GM12878 (cell line): ENCODE results near the gene SSH3. TPM values are rescaled to one million over a fixed set of nuclear protein-coding genes. Genes with fewer than 3 reads are reported as not detected.

ENCODE experiments used
- ATAC-seq: fragments of 200-7000 bp; cut with Tn5 transposase; 3 replicates; pipeline ENCODE4 v1.9.1; 2020; ENCODE audit warnings: mild to moderate bottlenecking, moderate library complexity
- BruUV-seq: library from RNA; stranded (reverse); fragments of 400-500 nt; replicated peaks from 2 replicates; lab custom pipeline; 2021; lab: Mats Ljungman, UMichigan
- CTCF ChIA-PET: fragments of 300-600 bp; sonication (Branson Sonifier 250); formaldehyde crosslinking; extraction: SDS; loops from one replicate; lab custom pipeline; 2021; ENCODE audit warnings: inconsistent platforms; lab: Yijun Ruan, JAX
- POLR2A ChIA-PET: fragments of 350-600 bp; formaldehyde crosslinking; extraction: SDS; loops from one replicate; lab custom pipeline; 2021; ENCODE audit warnings: inconsistent platforms; lab: Charles Lee
- RAD21 ChIA-PET: fragments of 300-600 bp; sonication (Branson Sonifier 250); formaldehyde crosslinking; loops from one replicate; lab custom pipeline; 2023; ENCODE audit warnings: antibody characterized with exemption; ENCODE audit not compliant: unreplicated experiment; lab: Charles Lee
- SMC1A ChIA-PET: fragments of 300-600 bp; sonication (Branson Sonifier 250); formaldehyde crosslinking; loops from one replicate; lab custom pipeline; 2023; ENCODE audit not compliant: unreplicated experiment, uncharacterized antibody; lab: Charles Lee
- DNase-seq: peaks from one replicate; pipeline ENCODE4 v3.0.0-alpha.2; 2011; ENCODE audit warnings: low read depth, low spot score
- FAIRE-seq: peaks from 3 replicates; lab custom pipeline; 2011; peaks lifted over from hg19 to GRCh38; lab: Jason Lieb, UNC
- H2AFZ ChIP-seq: 2 replicates; pipeline ENCODE4 v1.6.0; 2011; ENCODE audit warnings: low read depth, low read length, control low read depth; ENCODE audit not compliant: control insufficient read depth
- H3K27ac ChIP-seq: 2 replicates; pipeline ENCODE4 v1.5.1; 2011; ENCODE audit warnings: control low read depth; ENCODE audit not compliant: control insufficient read depth, insufficient read depth
- H3K27me3 ChIP-seq, 2 experiments: replicated peaks in 1 of 2; 2 replicates each; pipeline versions ENCODE4 v1.6.0 to v1.6.1; 2011; ENCODE audit warnings: low read length in 1 of 2; ENCODE audit not compliant: control insufficient read depth in 2 of 2, insufficient read depth in 2 of 2
- H3K36me3 ChIP-seq, 2 experiments: 2 replicates each; pipeline ENCODE4 v1.5.1; 2011; ENCODE audit warnings: low read length in 1 of 2; ENCODE audit not compliant: control insufficient read depth in 2 of 2, insufficient read depth in 2 of 2
- H3K4me1 ChIP-seq: 2 replicates; pipeline ENCODE4 v1.6.1; 2011; ENCODE audit warnings: mild to moderate bottlenecking, low read length, moderate library complexity, mixed read lengths; ENCODE audit not compliant: control insufficient read depth, insufficient read depth
- H3K4me2 ChIP-seq: 2 replicates; pipeline ENCODE4 v1.6.0; 2011; ENCODE audit warnings: control low read depth; ENCODE audit not compliant: control insufficient read depth, insufficient read depth
- H3K4me3 ChIP-seq: fragments of 200-600 bp; sonication (generic); 2 replicates; pipeline ENCODE4 v1.5.1; 2016
- H3K79me2 ChIP-seq: 2 replicates; pipeline ENCODE4 v1.6.0; 2011; ENCODE audit warnings: low read length; ENCODE audit not compliant: control insufficient read depth, insufficient read depth
- H3K9ac ChIP-seq: 2 replicates; pipeline ENCODE4 v1.8.0; 2011; ENCODE audit warnings: low read length, control low read depth, mixed read lengths; ENCODE audit not compliant: control insufficient read depth, insufficient read depth
- H3K9me3 ChIP-seq: replicated peaks from 3 replicates; pipeline ENCODE4 v1.5.1; 2011; ENCODE audit warnings: mild to moderate bottlenecking, low read length; ENCODE audit not compliant: control insufficient read depth, insufficient read depth
- H4K20me1 ChIP-seq: 2 replicates; pipeline ENCODE4 v1.6.0; 2011; ENCODE audit not compliant: control insufficient read depth, insufficient read depth
- GATAD2B ChIP-seq: fragments of 450-650 bp; conservative IDR thresholded peaks from 2 replicates; pipeline ENCODE4 v1.6.1; 2017; ENCODE audit warnings: low read depth, mild to moderate bottlenecking, moderate library complexity
- KAT2A ChIP-seq: conservative IDR thresholded peaks from 2 replicates; pipeline ENCODE4 v1.6.1; 2011; ENCODE audit warnings: low read depth, low read length; ENCODE audit not compliant: control insufficient read depth
- POLR2A ChIP-seq: IDR thresholded peaks from 2 replicates; pipeline ENCODE4 v1.6.1; 2011; ENCODE audit warnings: low read depth, mild to moderate bottlenecking, low read length
- whole genome bisulfite sequencing: methylation state at CpG from one replicate; pipeline ENCODE4 v1.1.6; 2016; ENCODE audit warnings: low lambda C conversion rate; ENCODE audit not compliant: insufficient replicate concordance, insufficient coverage; ENCODE audit errors: missing lambda C conversion rate; 5-methylcytosine and 5-hydroxymethylcytosine counted together
- in situ Hi-C: fragments of 300-500 bp; cut with MboI; formaldehyde crosslinking; loops from 9 replicates; pipeline ENCODE4 v1.14.3; 2018; ENCODE audit warnings: mixed read lengths
- intact Hi-C: fragments of 100-400 bp; cut with micrococcal nuclease; formaldehyde crosslinking; loops from one replicate; pipeline ENCODE4 v1.14.2; 2022; ENCODE audit not compliant: unreplicated experiment
- polyA plus RNA-seq, 11 experiments: library from polyadenylated mRNA; depleted of rRNA in 4 of 11; unstranded in 6 of 11; stranded (reverse) in 5 of 11; fragments of >200 nt; fragmentation: Nextera tagmentation in 4 of 11; fragmentation: Illumina TruSeq in 1 of 11; extraction: Ambion mirVana in 4 of 11; extraction: Trizol in 1 of 11; gene quantifications; 1 replicate in 1 of 11; 2 replicates in 10 of 11; pipeline versions ENCODE4 v1.2.1 to v1.2.3, GENCODE V29; 2011 to 2016; ENCODE audit warnings: inconsistent platforms in 2 of 11, missing spikeins in 2 of 11, low read depth in 1 of 11
- total RNA-seq, 4 experiments: library from RNA; depleted of rRNA in 3 of 4; stranded (reverse); fragments of >200 nt in 3 of 4; fragmentation: Illumina TruSeq in 1 of 4; extraction: Trizol in 1 of 4; gene quantifications; 2 replicates each; pipeline versions ENCODE4 v1.2.1 to v1.2.3, GENCODE V29; 2013 to 2021
- TF ChIP-seq, protein P1 (sequence below), 3 experiments: IDR thresholded peaks in 2 of 3; conservative IDR thresholded peaks in 1 of 3; 2 replicates each; pipeline ENCODE4 v1.5.1; 2011; ENCODE audit warnings: low read depth in 3 of 3, low read length in 3 of 3, mild to moderate bottlenecking in 3 of 3, control low read depth in 2 of 3, moderate library complexity in 2 of 3, inconsistent platforms in 1 of 3, mixed read lengths in 1 of 3; ENCODE audit not compliant: control insufficient read depth in 2 of 3, insufficient read depth in 1 of 3; ENCODE audit errors: extremely low read depth in 1 of 3

SSH3 gene
- total and polyA plus RNA-seq, 10 of the 15 experiments (the other 5 are each of a cell fraction or from before 2014, with no cell fraction given): 0.05 to 0.83 (median 0.28) TPM; not detected in 3

DNA sequence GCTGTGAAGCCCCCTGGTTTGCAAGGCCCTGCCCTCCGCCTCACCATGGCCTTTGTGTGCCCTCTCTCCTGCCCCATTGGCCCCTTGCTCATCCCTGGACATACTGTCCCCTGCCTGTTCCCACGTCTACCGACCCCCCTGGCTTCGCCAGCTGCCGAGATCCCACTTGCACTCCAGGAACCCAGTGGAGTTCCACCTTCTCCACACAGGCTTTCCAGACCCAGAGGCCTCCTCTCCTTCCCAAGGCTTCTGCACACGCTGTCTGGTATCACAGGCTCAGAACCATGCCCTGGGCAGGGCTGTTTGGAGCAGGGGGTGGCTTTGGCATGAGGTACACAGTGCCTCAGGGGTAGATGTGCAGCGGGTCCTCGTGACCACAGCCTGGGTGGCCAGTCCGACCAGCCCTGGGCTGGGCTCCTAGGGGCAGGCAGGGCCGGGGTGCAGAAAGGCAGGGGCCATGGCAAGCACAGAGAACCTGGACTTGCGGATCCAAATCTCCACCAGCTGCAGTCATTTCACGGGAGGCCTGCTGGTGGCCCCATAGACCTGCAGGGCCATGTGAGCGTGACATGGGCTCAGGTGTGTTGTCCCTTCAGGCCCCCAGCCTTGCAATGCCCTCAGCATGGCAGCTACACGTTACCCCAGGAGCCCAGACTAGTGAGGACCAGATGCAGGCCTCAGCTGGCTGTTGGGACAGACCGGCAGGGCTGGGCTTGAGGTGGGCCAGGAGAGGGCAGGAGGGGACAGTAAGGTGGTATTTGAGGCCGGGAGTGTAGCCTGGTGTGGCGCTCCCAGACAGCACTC lies 27.5 kb upstream of the SSH3 start:
- no peaks in the 10 kb centered on the region for H4K20me1 ChIP-seq
- H3K27me3 ChIP-seq: no peaks in the 10 kb centered on the region
- peak overlapping the region; percentile 37 for H3K9ac ChIP-seq
- H3K36me3 ChIP-seq: peaks cover 23 to 42% of the 10 kb centered on the region in 2 experiments
- in situ Hi-C loops (no loop called here), intact Hi-C loops (no loop called here)
- ATAC-seq (no peak), DNase-seq (no peak)
- ChIA-PET CTCF (interaction anchor here (0.8 to 1.9 kb wide), 4 partner anchors 12 to 107 kb away, joined by 3 to 9 read pairs (median 4); no protein-coding TSS in a partner anchor), POLR2A (interaction anchor here (2.6 kb wide), 1 partner anchor 7 kb away, joined by 16 read pairs; no protein-coding TSS in a partner anchor), RAD21 (no interaction called here)
- peaks cover 63% of the 10 kb centered on the region for H3K4me1 ChIP-seq
- TF ChIP-seq, protein P1, sequence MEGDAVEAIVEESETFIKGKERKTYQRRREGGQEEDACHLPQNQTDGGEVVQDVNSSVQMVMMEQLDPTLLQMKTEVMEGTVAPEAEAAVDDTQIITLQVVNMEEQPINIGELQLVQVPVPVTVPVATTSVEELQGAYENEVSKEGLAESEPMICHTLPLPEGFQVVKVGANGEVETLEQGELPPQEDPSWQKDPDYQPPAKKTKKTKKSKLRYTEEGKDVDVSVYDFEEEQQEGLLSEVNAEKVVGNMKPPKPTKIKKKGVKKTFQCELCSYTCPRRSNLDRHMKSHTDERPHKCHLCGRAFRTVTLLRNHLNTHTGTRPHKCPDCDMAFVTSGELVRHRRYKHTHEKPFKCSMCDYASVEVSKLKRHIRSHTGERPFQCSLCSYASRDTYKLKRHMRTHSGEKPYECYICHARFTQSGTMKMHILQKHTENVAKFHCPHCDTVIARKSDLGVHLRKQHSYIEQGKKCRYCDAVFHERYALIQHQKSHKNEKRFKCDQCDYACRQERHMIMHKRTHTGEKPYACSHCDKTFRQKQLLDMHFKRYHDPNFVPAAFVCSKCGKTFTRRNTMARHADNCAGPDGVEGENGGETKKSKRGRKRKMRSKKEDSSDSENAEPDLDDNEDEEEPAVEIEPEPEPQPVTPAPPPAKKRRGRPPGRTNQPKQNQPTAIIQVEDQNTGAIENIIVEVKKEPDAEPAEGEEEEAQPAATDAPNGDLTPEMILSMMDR (IDR thresholded peaks at IDR 0.05 in 2 of 3, conservative IDR thresholded peaks at IDR 0.05 in 1 of 3; ENCODE audit: control insufficient read depth in 2 of 3, extremely low read depth in 1 of 3, insufficient read depth in 1 of 3, low read depth in 3 of 3, low read length in 3 of 3): peak; percentile 11 to 17 (median 11); a peak in 1 of 6 replicates
- TF ChIP-seq GATAD2B (no peak), POLR2A (peak; percentile 53; the same call in 1 of the 2 replicates), KAT2A (no peak)
- TF ChIP-seq, all 136 proteins: peak for 2
- H3K9me3 ChIP-seq: no peaks in the 10 kb centered on the region
- no peak for FAIRE-seq
- H3K4me3 ChIP-seq: no peak overlapping the region
- peak overlapping the region; percentile 84 for H3K4me2 ChIP-seq
- BruUV-seq: no TSS peak
- 69% methylated on average over 17 of the region's 17 CpGs for WGBS
- peak overlapping the region; percentile 99 for H3K27ac ChIP-seq
- H3K79me2 ChIP-seq: peaks cover 82% of the 10 kb centered on the region
- SMC1A ChIA-PET: interaction anchor here (0.5 to 0.6 kb wide), 2 partner anchors 11 to 71 kb away, joined by 3 read pairs; no protein-coding TSS in a partner anchor
- H2AFZ ChIP-seq: no peak overlapping the region
